Activated naive CD4-positive, alpha-beta T cell treated with Interleukin-2 at 50 U/mL for 16 hours (primary cell): ENCODE measurements around the gene PFAS.
A peak's percentile ranks its signal among the peaks of the same experiment; 100 is the strongest.
"Not testable (repeated sequence)": the region's sequence is repeated elsewhere in the genome, so short reads cannot be mapped to it uniquely, and the experiment has no call there.

Experiments
- DNase-seq: peaks from one replicate; pipeline ENCODE4 v3.0.0-alpha.2; 2020

Gene PFAS

GRCh38 chr17:8225813-8226535 lies 23.1 kb upstream of the PFAS start:
- DNase-seq, result peak; percentile 73

- DNase-seq, result peak; percentile 48
Measured at GRCh38 chr17:8226536-8227237, 22.4 kb upstream of the PFAS start.

- DNase-seq, result no peak
Measured at GRCh38 chr17:8227238-8227581, 21.9 kb upstream of the PFAS start.

- DNase-seq, result no peak
Measured at GRCh38 chr17:8231701-8232100, 17.4 kb upstream of the PFAS start.

- no peak for DNase-seq
Measured at GRCh38 chr17:8234361-8235270, 14.5 kb upstream of the PFAS start.

GRCh38 chr17:8235676-8236075 lies 13.4 kb upstream of the PFAS start:
- DNase-seq, result no peak

- no peak for DNase-seq
Measured at GRCh38 chr17:8237175-8237574, 11.9 kb upstream of the PFAS start.

GRCh38 chr17:8237886-8238285 lies 11.2 kb upstream of the PFAS start:
- DNase-seq, result no peak

GRCh38 chr17:8243827-8244226 lies 5.3 kb upstream of the PFAS start:
- peak; percentile 19 for DNase-seq

- no peak for DNase-seq
Measured at GRCh38 chr17:8244768-8245167, 4.3 kb upstream of the PFAS start.

- no peak for DNase-seq
Measured at GRCh38 chr17:8249621-8250500, 772 bp downstream of the PFAS start.

- not testable (repeated sequence) for DNase-seq
Measured at GRCh38 chr17:8251411-8251810, 2.3 kb downstream of the PFAS start.

GRCh38 chr17:8253801-8254200 lies 4.7 kb downstream of the PFAS start:
- no peak for DNase-seq

- no peak for DNase-seq
Measured at GRCh38 chr17:8254881-8255280, 5.8 kb downstream of the PFAS start.

GRCh38 chr17:8255499-8255898 lies 6.4 kb downstream of the PFAS start:
- no peak for DNase-seq

GRCh38 chr17:8256291-8256690 lies 7.2 kb downstream of the PFAS start:
- no peak for DNase-seq

- DNase-seq, result no peak
Measured at GRCh38 chr17:8256691-8257090, 7.6 kb downstream of the PFAS start.

GRCh38 chr17:8257801-8258200 lies 8.7 kb downstream of the PFAS start:
- DNase-seq, result no peak

- DNase-seq, result no peak
Measured at GRCh38 chr17:8264320-8264719, 15.2 kb downstream of the PFAS start.

GRCh38 chr17:8264836-8265542 lies 15.9 kb downstream of the PFAS start:
- DNase-seq, result no peak

GRCh38 chr17:8266648-8267479 lies 17.8 kb downstream of the PFAS start:
- DNase-seq, result no peak
